Thymus (tissue), 11 donors: ENCODE results near the gene PSMG4. TPM values are rescaled to one million over a fixed set of nuclear protein-coding genes. Genes with fewer than 3 reads are reported as not detected.

Experiments used
- DNase-seq, 9 donors: peaks; one replicate each; pipeline ENCODE4 v3.0.0-alpha.2; 2013; ENCODE audit warnings: low spot score in 9 of 9, low read depth in 6 of 9, missing footprints in 1 of 9
- H3K27ac ChIP-seq, 2 donors: one replicate each; pipeline ENCODE4 v1.5.1; 2013; ENCODE audit warnings: control low read depth in 1 of 2, low read depth in 1 of 2, low read length in 1 of 2, mild to moderate bottlenecking in 1 of 2, moderate library complexity in 1 of 2
- H3K27me3 ChIP-seq, 2 donors: one replicate each; pipeline ENCODE4 v1.5.1; 2013; ENCODE audit warnings: low read length in 1 of 2; ENCODE audit not compliant: control insufficient read depth in 2 of 2, insufficient read depth in 1 of 2
- H3K36me3 ChIP-seq, 2 donors: one replicate each; pipeline ENCODE4 v1.5.1; 2013; ENCODE audit warnings: low read length in 1 of 2, mild to moderate bottlenecking in 1 of 2, moderate library complexity in 1 of 2; ENCODE audit not compliant: control insufficient read depth in 2 of 2, insufficient read depth in 2 of 2
- H3K4me1 ChIP-seq, 2 donors: one replicate each; pipeline ENCODE4 v1.5.1; 2013; ENCODE audit warnings: low read length in 2 of 2; ENCODE audit not compliant: control insufficient read depth in 2 of 2, insufficient read depth in 2 of 2
- H3K4me3 ChIP-seq, 2 donors: one replicate each; pipeline ENCODE4 v1.5.1; 2013; ENCODE audit warnings: low read length in 2 of 2, control low read depth in 1 of 2, mild to moderate bottlenecking in 1 of 2
- H3K9me3 ChIP-seq, 2 donors: one replicate each; pipeline ENCODE4 v1.5.1; 2013; ENCODE audit warnings: low read length in 1 of 2, mild to moderate bottlenecking in 1 of 2; ENCODE audit not compliant: control insufficient read depth in 2 of 2, insufficient read depth in 1 of 2
- WGBS: extraction: QIAGEN DNeasy Blood & Tissue Kit; methylation state at CpG from one replicate; pipeline ENCODE4 v1.1.7; 2013; 5-methylcytosine and 5-hydroxymethylcytosine counted together
- polyA plus RNA-seq: library from polyadenylated mRNA; stranded (reverse); fragments of 200-250 nt; gene quantifications from one replicate; pipeline ENCODE4 v1.2.3, GENCODE V29; 2013
- total RNA-seq: library from RNA; stranded (reverse); fragments of 120-200 nt; gene quantifications from one replicate; pipeline ENCODE4 v1.2.4, GENCODE V29; 2013
- donor health status: healthy.

The PSMG4 gene
- total and polyA plus RNA-seq, 2 donors, result 24.9 to 27.1 TPM

GRCh38 chr6:3282476-3283236 lies 23.9 kb downstream of the PSMG4 start:
- H3K36me3 ChIP-seq, result peaks cover 0 to 18% of the 10 kb centered on the region in 2 donors
- no peaks in the 10 kb centered on the region for H3K4me1 ChIP-seq
- no peak for DNase-seq
- H3K27ac ChIP-seq, result no peak overlapping the region
- H3K9me3 ChIP-seq, result no peaks in the 10 kb centered on the region
- WGBS, result 97% methylated on average over 20 of the region's 20 CpGs
- no peak overlapping the region for H3K4me3 ChIP-seq
- H3K27me3 ChIP-seq, result no peaks in the 10 kb centered on the region

- no peak overlapping the region for H3K27ac ChIP-seq
These were observed 24.5 kb downstream of the PSMG4 start for GRCh38 chr6:3283241-3283640.

GRCh38 chr6:3283641-3284435 lies 25.1 kb downstream of the PSMG4 start:
- Histone ChIP-seq H3K27ac (no peak overlapping the region), H3K27me3 (no peaks in the 10 kb centered on the region), H3K4me3 (no peak overlapping the region), H3K9me3 (no peaks in the 10 kb centered on the region), H3K36me3 (peaks cover 0 to 11% of the 10 kb centered on the region in 2 donors), H3K4me1 (no peaks in the 10 kb centered on the region)
- WGBS, result 97% methylated on average over 23 of the region's 23 CpGs
- DNase-seq, result no peak

More at GRCh38 chr6:3283241-3283640, 24.5 kb downstream of the PSMG4 start:
- H3K36me3 ChIP-seq, result peaks cover 0 to 16% of the 10 kb centered on the region in 2 donors
- 97% methylated on average over 10 of the region's 10 CpGs for WGBS
- no peak for DNase-seq
- H3K9me3 ChIP-seq, result no peaks in the 10 kb centered on the region
- no peaks in the 10 kb centered on the region for H3K27me3 ChIP-seq
- H3K4me3 ChIP-seq, result no peak overlapping the region
- H3K4me1 ChIP-seq, result no peaks in the 10 kb centered on the region

GRCh38 chr6:3284436-3284876 lies 25.7 kb downstream of the PSMG4 start:
- no peaks in the 10 kb centered on the region for H3K4me1 ChIP-seq
- 97% methylated on average over 17 of the region's 17 CpGs for WGBS
- H3K27me3 ChIP-seq, result no peaks in the 10 kb centered on the region
- no peak overlapping the region for H3K27ac ChIP-seq
- no peak for DNase-seq
- H3K36me3 ChIP-seq, result peaks cover 0 to 11% of the 10 kb centered on the region in 2 donors
- no peaks in the 10 kb centered on the region for H3K9me3 ChIP-seq
- no peak overlapping the region for H3K4me3 ChIP-seq

GRCh38 chr6:3285049-3285639 lies 26.4 kb downstream of the PSMG4 start:
- H3K27me3 ChIP-seq, result no peaks in the 10 kb centered on the region
- H3K4me1 ChIP-seq, result no peaks in the 10 kb centered on the region
- peak overlapping the region in 1 of 2 donors; percentile 17 for H3K27ac ChIP-seq
- peaks cover 0 to 11% of the 10 kb centered on the region in 2 donors for H3K36me3 ChIP-seq
- H3K9me3 ChIP-seq, result no peaks in the 10 kb centered on the region
- 95% methylated on average over 19 of the region's 19 CpGs for WGBS
- no peak overlapping the region for H3K4me3 ChIP-seq
- DNase-seq, result no peak

- WGBS, result 94% methylated on average over 14 of the region's 14 CpGs
- Histone ChIP-seq H3K4me1 (no peaks in the 10 kb centered on the region), H3K9me3 (no peaks in the 10 kb centered on the region), H3K4me3 (no peak overlapping the region), H3K27ac (no peak overlapping the region), H3K27me3 (no peaks in the 10 kb centered on the region), H3K36me3 (peaks cover 0 to 10% of the 10 kb centered on the region in 2 donors)
- no peak for DNase-seq
These were observed 27.0 kb downstream of the PSMG4 start for GRCh38 chr6:3285732-3286131.

GRCh38 chr6:3286641-3287171 lies 28.0 kb downstream of the PSMG4 start:
- no peak for DNase-seq
- no peaks in the 10 kb centered on the region for H3K4me1 ChIP-seq
- H3K27ac ChIP-seq, result no peak overlapping the region
- H3K4me3 ChIP-seq, result no peak overlapping the region
- no peaks in the 10 kb centered on the region for H3K27me3 ChIP-seq
- WGBS, result 97% methylated on average over 24 of the region's 24 CpGs
- H3K36me3 ChIP-seq, result peaks cover 0 to 5% of the 10 kb centered on the region in 2 donors
- H3K9me3 ChIP-seq, result no peaks in the 10 kb centered on the region

GRCh38 chr6:3287308-3287707 lies 28.6 kb downstream of the PSMG4 start:
- H3K4me1 ChIP-seq, result no peaks in the 10 kb centered on the region
- H3K27ac ChIP-seq, result no peak overlapping the region
- DNase-seq, result no peak
- H3K9me3 ChIP-seq, result no peaks in the 10 kb centered on the region
- WGBS, result 96% methylated on average over 9 of the region's 9 CpGs
- H3K4me3 ChIP-seq, result no peak overlapping the region
- H3K27me3 ChIP-seq, result no peaks in the 10 kb centered on the region
- peaks cover 0 to 5% of the 10 kb centered on the region in 2 donors for H3K36me3 ChIP-seq
